Activated CD4-positive, CD25-positive, alpha-beta regulatory T cell treated with anti-CD3 and anti-CD28 coated beads, Interleukin-2, amount 50 U/mL, for 72 hours (primary cell): ENCODE results near the gene GNS.
"Not testable (repeated sequence)": the region's sequence is repeated elsewhere in the genome, so short reads cannot be mapped to it uniquely, and the experiment has no call there.

Experiments
- DNase-seq: peaks from one replicate; pipeline ENCODE4 v3.0.0; 2021

The GNS gene

GRCh38 chr12:64694130-64695040 is 64.8 kb downstream of the GNS start:
- DNase-seq = no peak

GRCh38 chr12:64691795-64692583 is 67.2 kb downstream of the GNS start:
- no peak for DNase-seq

- no peak for DNase-seq
These were observed 67.9 kb downstream of the GNS start for GRCh38 chr12:64691227-64691794.

GRCh38 chr12:64690236-64690635 is 69.0 kb downstream of the GNS start:
- DNase-seq = not testable (repeated sequence)

- no peak for DNase-seq
These were observed 70.5 kb downstream of the GNS start for GRCh38 chr12:64688715-64689114.

GRCh38 chr12:64688219-64688618 is 71.0 kb downstream of the GNS start:
- no peak for DNase-seq

- DNase-seq = no peak
These were observed 71.4 kb downstream of the GNS start for GRCh38 chr12:64687816-64688215.

GRCh38 chr12:64685605-64686004 is 73.6 kb downstream of the GNS start:
- no peak for DNase-seq

GRCh38 chr12:64685050-64685449 is 74.2 kb downstream of the GNS start:
- no peak for DNase-seq

GRCh38 chr12:64683816-64684543 is 75.2 kb downstream of the GNS start:
- DNase-seq = no peak

GRCh38 chr12:64682572-64683277 is 76.5 kb downstream of the GNS start:
- DNase-seq = no peak

GRCh38 chr12:64681200-64682052 is 77.8 kb downstream of the GNS start:
- no peak for DNase-seq

- DNase-seq = no peak
These were observed 79.0 kb downstream of the GNS start for GRCh38 chr12:64680235-64680634.

- DNase-seq = peak; percentile 51
These were observed 79.7 kb downstream of the GNS start for GRCh38 chr12:64679487-64680001.

GRCh38 chr12:64678835-64679234 is 80.4 kb downstream of the GNS start:
- DNase-seq = no peak

GRCh38 chr12:64678248-64678647 is 81.0 kb downstream of the GNS start:
- no peak for DNase-seq

- DNase-seq = no peak
These were observed 83.4 kb downstream of the GNS start for GRCh38 chr12:64675795-64676194.

GRCh38 chr12:64674367-64674922 is 84.8 kb downstream of the GNS start:
- DNase-seq = peak; percentile 39

- no peak for DNase-seq
These were observed 85.6 kb downstream of the GNS start for GRCh38 chr12:64673490-64674169.

- DNase-seq = no peak
These were observed 86.2 kb downstream of the GNS start for GRCh38 chr12:64672925-64673409.
